Stomach (tissue), 4 donors: ENCODE measurements around the gene SEMA5A.

ENCODE experiments used
- POLR2A ChIP-seq, 4 donors: fragments of 450-650 bp; IDR thresholded peaks; one replicate each; pipeline ENCODE4 v1.6.1; 2016; ENCODE audit warnings: antibody characterized with exemption in 4 of 4, control low read depth in 2 of 4, mild to moderate bottlenecking in 1 of 4, moderate library complexity in 1 of 4
- TF ChIP-seq, protein P1 (sequence below), 7 experiments: fragments of 450-650 bp in 4 of 7; fragments of 200-600 bp in 3 of 7; sonication (generic) in 3 of 7; IDR thresholded peaks; one replicate each; pipeline ENCODE4 v1.5.1; 2016 to 2019; ENCODE audit warnings: antibody characterized with exemption in 7 of 7, control low read depth in 2 of 7, mild to moderate bottlenecking in 1 of 7

DNA sequence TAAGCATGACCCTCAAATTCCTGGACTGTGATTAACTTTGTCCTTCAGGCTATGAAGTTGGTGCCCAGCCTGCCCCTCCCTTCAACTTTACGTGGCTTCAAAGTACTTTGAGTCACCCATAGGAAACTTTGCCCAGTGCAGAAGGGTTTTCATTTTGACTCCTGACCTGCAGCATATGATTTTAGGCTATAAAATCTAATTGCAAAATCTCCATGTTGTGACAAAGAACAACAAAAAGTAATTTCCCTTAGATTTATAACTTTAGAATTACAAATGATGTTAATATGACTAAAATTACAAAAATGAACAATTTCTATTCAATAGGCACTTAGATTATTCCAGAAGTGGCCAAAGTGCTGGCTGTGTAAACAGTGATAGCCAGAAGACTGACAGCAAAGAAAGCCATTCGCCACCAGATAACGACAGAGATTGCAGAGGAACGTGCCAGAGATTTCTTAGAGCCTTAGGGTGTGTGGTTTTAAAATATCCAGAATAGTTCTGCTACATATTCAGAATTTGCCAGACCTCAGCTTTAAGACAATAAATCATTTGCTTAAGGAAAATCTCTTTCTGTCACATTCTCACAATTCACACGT, 197.4 kb downstream of the SEMA5A start:
- TF ChIP-seq POLR2A (IDR thresholded peaks at IDR 0.05): no peak
- TF ChIP-seq, protein P1, sequence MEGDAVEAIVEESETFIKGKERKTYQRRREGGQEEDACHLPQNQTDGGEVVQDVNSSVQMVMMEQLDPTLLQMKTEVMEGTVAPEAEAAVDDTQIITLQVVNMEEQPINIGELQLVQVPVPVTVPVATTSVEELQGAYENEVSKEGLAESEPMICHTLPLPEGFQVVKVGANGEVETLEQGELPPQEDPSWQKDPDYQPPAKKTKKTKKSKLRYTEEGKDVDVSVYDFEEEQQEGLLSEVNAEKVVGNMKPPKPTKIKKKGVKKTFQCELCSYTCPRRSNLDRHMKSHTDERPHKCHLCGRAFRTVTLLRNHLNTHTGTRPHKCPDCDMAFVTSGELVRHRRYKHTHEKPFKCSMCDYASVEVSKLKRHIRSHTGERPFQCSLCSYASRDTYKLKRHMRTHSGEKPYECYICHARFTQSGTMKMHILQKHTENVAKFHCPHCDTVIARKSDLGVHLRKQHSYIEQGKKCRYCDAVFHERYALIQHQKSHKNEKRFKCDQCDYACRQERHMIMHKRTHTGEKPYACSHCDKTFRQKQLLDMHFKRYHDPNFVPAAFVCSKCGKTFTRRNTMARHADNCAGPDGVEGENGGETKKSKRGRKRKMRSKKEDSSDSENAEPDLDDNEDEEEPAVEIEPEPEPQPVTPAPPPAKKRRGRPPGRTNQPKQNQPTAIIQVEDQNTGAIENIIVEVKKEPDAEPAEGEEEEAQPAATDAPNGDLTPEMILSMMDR (IDR thresholded peaks at IDR 0.05): no peak
